RWPE2 (cell line): Measurements from ENCODE around the gene AARS2.

Source experiments
- ATAC-seq: fragments of 200-7000 bp; cut with Tn5 transposase; 3 replicates; pipeline ENCODE4 v1.9.1; 2021; ENCODE audit warnings: low read depth
- DNase-seq: peaks from one replicate; pipeline ENCODE4 v3.0.0-alpha.2; 2020; ENCODE audit warnings: low spot score
- H3K27ac ChIP-seq: fragments of 450-650 bp; 2 replicates; pipeline ENCODE4 v1.5.1; 2017; ENCODE audit warnings: mild to moderate bottlenecking; ENCODE audit not compliant: poor library complexity, severe bottlenecking
- H3K27me3 ChIP-seq: fragments of 250-450 bp; sonication (Bioruptor Pico); 2 replicates; pipeline ENCODE4 v1.5.1; 2021; ENCODE audit warnings: mild to moderate bottlenecking, moderate library complexity; ENCODE audit not compliant: insufficient read depth, poor library complexity, severe bottlenecking
- H3K36me3 ChIP-seq: fragments of 250-450 bp; sonication (Bioruptor Pico); 2 replicates; pipeline ENCODE4 v1.5.1; 2020; ENCODE audit warnings: low read depth, mild to moderate bottlenecking, moderate library complexity
- H3K4me1 ChIP-seq: fragments of 250-450 bp; sonication (Bioruptor Pico); 2 replicates; pipeline ENCODE4 v1.5.1; 2021; ENCODE audit warnings: mild to moderate bottlenecking, moderate library complexity; ENCODE audit not compliant: insufficient read depth, poor library complexity, severe bottlenecking
- H3K4me3 ChIP-seq: fragments of 250-450 bp; sonication (Bioruptor Pico); 2 replicates; pipeline ENCODE4 v1.5.1; 2021; ENCODE audit warnings: mild to moderate bottlenecking, moderate library complexity; ENCODE audit not compliant: severe bottlenecking
- H3K9me3 ChIP-seq: fragments of 250-450 bp; sonication (Bioruptor Pico); 2 replicates; pipeline ENCODE4 v1.5.1; 2021; ENCODE audit warnings: mild to moderate bottlenecking, moderate library complexity; ENCODE audit not compliant: severe bottlenecking
- TF ChIP-seq, protein P1 (sequence below): fragments of 450-650 bp; IDR thresholded peaks from one replicate; pipeline ENCODE4 v1.5.1; 2017; ENCODE audit warnings: mild to moderate bottlenecking, moderate library complexity; ENCODE audit not compliant: poor library complexity, severe bottlenecking

AARS2 gene

GRCh38 chr6:44306710-44307109 lies 6.4 kb downstream of the AARS2 start:
- H3K4me3 ChIP-seq = no peak overlapping the region
- peaks cover 10% of the 10 kb centered on the region for H3K4me1 ChIP-seq
- H3K27ac ChIP-seq = no peak overlapping the region
- H3K36me3 ChIP-seq = peaks cover 78% of the 10 kb centered on the region
- H3K9me3 ChIP-seq = no peaks in the 10 kb centered on the region
- H3K27me3 ChIP-seq = no peaks in the 10 kb centered on the region
- no peak for ATAC-seq
- no peak for DNase-seq
- TF ChIP-seq, protein P1, sequence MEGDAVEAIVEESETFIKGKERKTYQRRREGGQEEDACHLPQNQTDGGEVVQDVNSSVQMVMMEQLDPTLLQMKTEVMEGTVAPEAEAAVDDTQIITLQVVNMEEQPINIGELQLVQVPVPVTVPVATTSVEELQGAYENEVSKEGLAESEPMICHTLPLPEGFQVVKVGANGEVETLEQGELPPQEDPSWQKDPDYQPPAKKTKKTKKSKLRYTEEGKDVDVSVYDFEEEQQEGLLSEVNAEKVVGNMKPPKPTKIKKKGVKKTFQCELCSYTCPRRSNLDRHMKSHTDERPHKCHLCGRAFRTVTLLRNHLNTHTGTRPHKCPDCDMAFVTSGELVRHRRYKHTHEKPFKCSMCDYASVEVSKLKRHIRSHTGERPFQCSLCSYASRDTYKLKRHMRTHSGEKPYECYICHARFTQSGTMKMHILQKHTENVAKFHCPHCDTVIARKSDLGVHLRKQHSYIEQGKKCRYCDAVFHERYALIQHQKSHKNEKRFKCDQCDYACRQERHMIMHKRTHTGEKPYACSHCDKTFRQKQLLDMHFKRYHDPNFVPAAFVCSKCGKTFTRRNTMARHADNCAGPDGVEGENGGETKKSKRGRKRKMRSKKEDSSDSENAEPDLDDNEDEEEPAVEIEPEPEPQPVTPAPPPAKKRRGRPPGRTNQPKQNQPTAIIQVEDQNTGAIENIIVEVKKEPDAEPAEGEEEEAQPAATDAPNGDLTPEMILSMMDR = no peak

GRCh38 chr6:44305200-44305725 lies 7.9 kb downstream of the AARS2 start:
- DNase-seq (no peak), ATAC-seq (no peak)
- H3K27me3 ChIP-seq = no peaks in the 10 kb centered on the region
- peaks cover 10% of the 10 kb centered on the region for H3K4me1 ChIP-seq
- H3K36me3 ChIP-seq = peaks cover 65% of the 10 kb centered on the region
- TF ChIP-seq, protein P1 = no peak
- no peak overlapping the region for H3K27ac ChIP-seq
- H3K9me3 ChIP-seq = no peaks in the 10 kb centered on the region
- no peak overlapping the region for H3K4me3 ChIP-seq

GRCh38 chr6:44304282-44305199 lies 8.6 kb downstream of the AARS2 start:
- Histone ChIP-seq H3K4me3 (no peak overlapping the region), H3K27ac (no peak overlapping the region), H3K36me3 (peaks cover 60% of the 10 kb centered on the region), H3K4me1 (peaks cover 7% of the 10 kb centered on the region), H3K27me3 (no peaks in the 10 kb centered on the region), H3K9me3 (no peaks in the 10 kb centered on the region)
- no peak for DNase-seq
- TF ChIP-seq, protein P1 = peak; percentile 61
- peak; percentile 37; the same call in 1 of the 3 replicates for ATAC-seq

- peaks cover 54% of the 10 kb centered on the region for H3K36me3 ChIP-seq
- no peak for ATAC-seq
These were observed 9.3 kb downstream of the AARS2 start for GRCh38 chr6:44303842-44304241.

More at GRCh38 chr6:44303842-44304241, 9.3 kb downstream of the AARS2 start:
- DNase-seq = no peak
- TF ChIP-seq, protein P1 = no peak
- no peaks in the 10 kb centered on the region for H3K9me3 ChIP-seq
- H3K4me1 ChIP-seq = peaks cover under 1% of the 10 kb centered on the region
- H3K27me3 ChIP-seq = no peaks in the 10 kb centered on the region
- H3K4me3 ChIP-seq = no peak overlapping the region
- H3K27ac ChIP-seq = no peak overlapping the region
